ENCODE data around the gene TEFM.

DNA sequence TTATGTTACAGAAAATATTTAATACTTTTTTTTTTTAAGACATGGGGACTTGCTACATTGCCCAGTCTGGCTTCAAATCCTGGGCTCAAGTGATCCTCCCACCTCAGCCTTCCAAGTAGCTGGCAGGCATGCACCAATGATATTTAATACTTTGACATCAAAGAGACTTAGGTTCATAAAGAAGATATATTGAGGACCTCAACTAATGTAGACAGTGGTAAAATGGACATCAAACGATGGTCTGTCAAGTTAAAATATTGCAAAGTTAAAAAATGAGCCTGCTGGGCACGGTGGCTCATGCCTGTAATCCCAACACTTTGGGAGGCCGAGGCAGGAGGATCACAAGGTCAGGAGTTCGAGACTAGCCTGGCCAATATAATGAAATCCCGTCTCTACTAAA, 8.7 kb downstream of the TEFM start:
- TF ChIP-seq, protein P1, sequence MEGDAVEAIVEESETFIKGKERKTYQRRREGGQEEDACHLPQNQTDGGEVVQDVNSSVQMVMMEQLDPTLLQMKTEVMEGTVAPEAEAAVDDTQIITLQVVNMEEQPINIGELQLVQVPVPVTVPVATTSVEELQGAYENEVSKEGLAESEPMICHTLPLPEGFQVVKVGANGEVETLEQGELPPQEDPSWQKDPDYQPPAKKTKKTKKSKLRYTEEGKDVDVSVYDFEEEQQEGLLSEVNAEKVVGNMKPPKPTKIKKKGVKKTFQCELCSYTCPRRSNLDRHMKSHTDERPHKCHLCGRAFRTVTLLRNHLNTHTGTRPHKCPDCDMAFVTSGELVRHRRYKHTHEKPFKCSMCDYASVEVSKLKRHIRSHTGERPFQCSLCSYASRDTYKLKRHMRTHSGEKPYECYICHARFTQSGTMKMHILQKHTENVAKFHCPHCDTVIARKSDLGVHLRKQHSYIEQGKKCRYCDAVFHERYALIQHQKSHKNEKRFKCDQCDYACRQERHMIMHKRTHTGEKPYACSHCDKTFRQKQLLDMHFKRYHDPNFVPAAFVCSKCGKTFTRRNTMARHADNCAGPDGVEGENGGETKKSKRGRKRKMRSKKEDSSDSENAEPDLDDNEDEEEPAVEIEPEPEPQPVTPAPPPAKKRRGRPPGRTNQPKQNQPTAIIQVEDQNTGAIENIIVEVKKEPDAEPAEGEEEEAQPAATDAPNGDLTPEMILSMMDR (IDR thresholded peaks at IDR 0.05; ENCODE audit: insufficient read depth, low read length, poor library complexity, severe bottlenecking): no peak
- no peak for TF ChIP-seq EZH2phosphoT487 (conservative IDR thresholded peaks at IDR 0.05; ENCODE audit: low read length)

All from SU-DHL-6 (cell line).